Subcutaneous adipose tissue (tissue), 4 donors: ENCODE data around the gene ARMC6. TPM values are rescaled to one million over a fixed set of nuclear protein-coding genes. Genes with fewer than 3 reads are reported as not detected.

Experiments
- total RNA-seq, 4 donors: library from RNA; depleted of rRNA; stranded (reverse); fragments of >200 nt; gene quantifications; one replicate each; pipeline ENCODE4 v1.1.0, GENCODE V29; 2016
- TF ChIP-seq, protein P1 (sequence below): fragments of 450-650 bp; IDR thresholded peaks from one replicate; pipeline ENCODE4 v1.5.1; 2016; ENCODE audit warnings: low read depth, mild to moderate bottlenecking, control low read depth, antibody characterized with exemption, moderate library complexity

Gene ARMC6
- total RNA-seq, 4 donors from 2014 or later: 12.6 to 28.2 (median 18.6) TPM

DNA sequence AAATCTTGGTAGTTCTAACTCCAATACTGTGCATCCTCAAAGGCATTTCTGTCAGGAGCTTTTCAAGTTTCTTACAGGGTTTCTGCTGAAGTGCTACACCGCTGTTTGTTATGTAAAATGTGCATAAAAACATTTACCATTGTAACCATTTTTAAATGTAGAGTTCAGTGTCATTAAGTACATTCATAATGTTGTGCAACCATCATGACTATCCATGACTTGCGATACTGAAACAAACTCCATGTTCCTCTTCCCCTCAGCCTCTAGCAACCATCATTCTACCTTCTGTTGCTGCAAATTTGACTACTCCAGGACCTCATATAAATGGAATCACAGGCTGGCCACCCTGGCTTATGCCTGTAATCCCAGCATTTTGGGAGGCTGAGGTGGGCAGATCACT is 16.0 kb downstream of the ARMC6 start:
- TF ChIP-seq, protein P1, sequence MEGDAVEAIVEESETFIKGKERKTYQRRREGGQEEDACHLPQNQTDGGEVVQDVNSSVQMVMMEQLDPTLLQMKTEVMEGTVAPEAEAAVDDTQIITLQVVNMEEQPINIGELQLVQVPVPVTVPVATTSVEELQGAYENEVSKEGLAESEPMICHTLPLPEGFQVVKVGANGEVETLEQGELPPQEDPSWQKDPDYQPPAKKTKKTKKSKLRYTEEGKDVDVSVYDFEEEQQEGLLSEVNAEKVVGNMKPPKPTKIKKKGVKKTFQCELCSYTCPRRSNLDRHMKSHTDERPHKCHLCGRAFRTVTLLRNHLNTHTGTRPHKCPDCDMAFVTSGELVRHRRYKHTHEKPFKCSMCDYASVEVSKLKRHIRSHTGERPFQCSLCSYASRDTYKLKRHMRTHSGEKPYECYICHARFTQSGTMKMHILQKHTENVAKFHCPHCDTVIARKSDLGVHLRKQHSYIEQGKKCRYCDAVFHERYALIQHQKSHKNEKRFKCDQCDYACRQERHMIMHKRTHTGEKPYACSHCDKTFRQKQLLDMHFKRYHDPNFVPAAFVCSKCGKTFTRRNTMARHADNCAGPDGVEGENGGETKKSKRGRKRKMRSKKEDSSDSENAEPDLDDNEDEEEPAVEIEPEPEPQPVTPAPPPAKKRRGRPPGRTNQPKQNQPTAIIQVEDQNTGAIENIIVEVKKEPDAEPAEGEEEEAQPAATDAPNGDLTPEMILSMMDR: no peak

DNA sequence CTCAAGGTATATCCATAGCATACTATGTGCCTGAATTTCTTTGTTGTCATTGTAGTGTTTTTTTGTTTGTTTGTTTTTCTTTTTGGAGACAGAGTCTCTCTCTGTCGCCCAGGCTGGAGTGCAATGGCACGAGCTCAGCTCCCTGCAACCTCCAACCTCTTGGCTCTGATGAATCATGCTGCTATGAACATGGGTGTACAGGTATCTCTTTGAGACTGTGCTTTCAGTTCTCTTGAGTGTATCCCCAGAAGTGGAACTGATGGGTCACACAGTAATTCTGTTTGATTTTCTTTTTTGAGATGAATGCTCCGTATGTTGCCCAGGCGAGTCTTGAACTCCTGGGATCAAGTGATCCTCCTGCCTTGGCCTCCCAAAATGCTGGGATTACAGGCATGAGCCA is 16.7 kb downstream of the ARMC6 start:
- TF ChIP-seq, protein P1: no peak

DNA sequence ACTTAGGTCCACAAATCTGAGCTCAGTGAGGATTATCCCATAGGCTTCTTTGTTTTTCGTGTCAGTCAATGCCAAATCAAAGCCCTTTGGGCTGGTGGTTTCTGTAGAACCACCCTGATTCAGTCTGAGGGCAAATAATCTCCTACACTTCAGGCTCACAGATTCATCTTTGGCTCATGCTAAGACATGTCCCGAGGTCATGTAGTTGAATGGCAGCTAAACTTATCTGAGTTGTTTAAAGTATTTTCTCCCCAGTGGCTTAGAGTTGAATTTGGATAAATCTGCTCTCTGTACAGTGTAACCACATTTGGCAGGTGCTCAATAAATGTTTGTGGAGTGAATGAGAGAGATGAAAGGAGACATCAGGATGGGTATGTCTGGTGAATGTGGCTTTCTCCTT is 17.3 kb downstream of the ARMC6 start:
- TF ChIP-seq, protein P1: no peak

DNA sequence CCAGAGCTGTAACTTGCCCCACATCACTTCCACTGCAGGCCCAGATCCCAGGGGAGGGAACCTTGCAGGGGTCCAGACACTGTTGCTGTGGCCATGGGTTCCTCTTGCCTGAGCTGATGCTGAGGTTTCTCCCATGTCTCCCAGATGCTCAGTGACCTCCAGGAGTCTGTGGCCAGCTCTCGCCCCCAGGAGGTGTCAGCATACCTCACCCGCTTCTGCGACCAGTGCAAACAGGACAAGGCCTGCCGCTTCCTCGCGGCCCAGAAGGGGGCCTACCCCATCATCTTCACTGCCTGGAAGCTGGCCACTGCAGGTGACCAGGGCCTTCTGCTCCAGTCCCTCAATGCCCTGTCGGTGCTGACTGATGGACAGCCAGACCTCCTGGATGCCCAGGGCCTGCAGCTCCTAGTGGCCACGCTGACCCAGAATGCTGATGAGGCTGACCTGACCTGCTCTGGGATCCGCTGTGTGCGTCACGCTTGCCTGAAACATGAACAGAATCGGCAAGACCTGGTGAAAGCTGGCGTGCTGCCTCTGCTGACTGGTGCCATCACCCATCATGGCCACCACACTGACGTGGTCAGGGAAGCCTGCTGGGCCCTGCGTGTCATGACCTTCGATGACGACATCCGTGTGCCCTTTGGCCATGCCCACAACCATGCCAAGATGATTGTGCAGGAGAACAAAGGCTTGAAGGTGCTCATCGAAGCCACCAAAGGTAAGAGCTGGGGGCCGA is 18.2 kb downstream of the ARMC6 start:
- TF ChIP-seq, protein P1: no peak

DNA sequence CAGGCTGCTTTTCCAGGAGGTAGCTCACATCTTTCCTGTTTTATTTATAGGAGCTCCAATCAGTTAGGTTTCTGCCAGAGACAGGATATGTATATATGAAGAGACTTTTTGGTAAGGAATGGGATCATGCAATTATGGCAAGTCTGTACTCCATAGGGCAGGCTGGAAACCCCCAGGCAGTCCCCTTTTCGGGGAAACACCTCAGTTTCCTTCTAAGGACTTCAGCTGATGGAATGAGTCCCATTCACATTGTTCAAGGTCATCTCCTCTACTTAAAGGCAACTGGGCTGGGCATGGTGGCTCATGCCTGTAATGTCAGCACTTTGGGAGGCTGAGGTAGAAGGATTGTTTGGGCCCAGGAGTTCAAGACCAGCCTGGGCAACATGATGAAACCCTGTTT is 19.5 kb downstream of the ARMC6 start:
- TF ChIP-seq, protein P1: no peak

DNA sequence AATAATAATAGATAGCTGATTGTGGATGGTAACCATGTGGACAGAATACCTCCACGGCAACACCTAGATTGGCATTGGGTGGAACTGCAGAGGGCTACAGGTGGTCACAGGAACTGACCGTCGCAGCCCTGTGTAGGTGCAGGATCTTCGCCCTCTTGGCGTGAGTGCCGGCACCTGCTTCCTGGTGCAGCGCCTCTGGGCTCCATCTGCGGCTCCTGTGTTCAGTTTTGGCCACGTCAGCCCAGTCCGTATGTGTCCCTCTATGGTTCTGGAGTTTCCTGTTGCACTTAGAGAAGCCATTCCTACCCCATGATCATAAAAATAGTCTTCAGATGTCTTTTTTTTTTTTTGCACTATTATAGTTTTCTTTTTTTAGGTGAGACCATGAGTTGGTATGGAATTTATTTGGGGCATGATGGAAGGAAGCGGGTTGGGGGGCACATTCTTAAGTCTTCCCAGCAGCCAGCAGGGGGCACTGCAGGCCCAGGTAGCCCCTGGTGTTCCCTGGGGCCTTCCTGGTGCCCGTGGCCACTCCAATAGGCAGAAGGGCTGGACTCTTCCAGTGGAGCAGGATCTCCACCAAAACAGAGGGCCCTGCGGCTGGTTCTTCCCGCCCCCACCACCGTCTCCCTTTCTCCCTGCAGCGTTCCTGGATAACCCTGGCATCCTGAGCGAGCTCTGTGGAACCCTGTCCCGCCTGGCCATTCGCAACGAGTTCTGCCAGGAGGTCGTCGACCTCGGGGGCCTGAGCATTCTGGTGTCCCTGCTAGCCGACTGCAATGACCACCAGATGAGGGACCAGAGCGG is 20.3 kb downstream of the ARMC6 start:
- TF ChIP-seq, protein P1: no peak

DNA sequence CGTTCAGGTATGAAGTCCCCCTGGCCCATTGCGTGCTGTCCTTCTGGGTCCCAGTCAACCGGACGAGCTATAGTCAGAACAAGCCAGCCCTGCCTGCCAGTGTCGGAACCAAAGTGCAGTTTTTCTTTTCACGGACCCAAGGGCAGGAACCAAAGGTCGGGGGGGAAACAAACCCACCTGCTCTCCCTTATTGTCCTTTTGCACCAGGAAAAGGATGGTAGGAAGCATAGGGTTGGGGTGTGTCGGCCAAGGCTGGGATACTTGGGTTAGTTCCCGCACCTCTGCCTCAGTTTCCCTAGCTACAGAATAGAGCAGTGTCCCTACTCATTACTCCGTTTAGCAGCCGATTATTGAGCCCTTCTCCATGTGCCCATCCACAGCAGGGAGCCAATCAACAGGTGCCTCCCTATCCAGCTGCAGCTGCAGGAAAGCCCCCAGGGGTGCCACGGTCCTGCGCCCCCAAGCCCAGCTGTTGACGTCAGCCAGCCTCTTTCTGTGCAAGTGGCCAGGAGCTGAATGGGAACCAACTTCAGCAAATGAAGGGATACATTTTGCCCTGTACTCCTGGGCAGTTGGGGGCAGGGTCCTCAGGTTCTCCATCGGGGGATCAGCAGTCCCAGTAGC is 21.0 kb downstream of the ARMC6 start:
- TF ChIP-seq, protein P1: no peak
